ENCODE data around the gene ADAM15.
A peak's percentile ranks its signal among the peaks of the same experiment; 100 is the strongest.

Gene ADAM15

DNA sequence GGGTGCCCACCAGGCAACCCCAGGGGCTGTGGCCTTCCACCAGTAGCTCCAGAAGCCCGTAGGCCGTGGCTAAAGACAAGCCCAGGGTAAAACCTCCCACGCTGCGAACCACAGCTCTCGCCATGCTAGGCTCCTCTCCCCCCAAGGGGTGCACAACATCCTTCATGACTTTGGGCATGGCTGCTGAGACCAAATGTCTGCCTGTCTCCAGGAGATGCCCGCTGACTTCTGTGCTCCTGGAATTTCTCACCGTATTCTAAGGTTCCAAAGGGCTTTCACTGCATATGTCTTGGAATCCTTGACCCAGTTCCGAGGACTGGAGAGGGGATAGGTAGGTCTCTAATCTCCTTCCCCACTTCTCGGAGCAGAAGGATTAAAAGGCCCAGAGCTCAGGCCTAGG is 17.6 kb upstream of the ADAM15 start, which contains the start of the genes DCST1 and DCST2:
TSS of gene DCST1 (plus strand) at position 301 of the 400 bp plus-strand sequence. CDS start 213 bp downstream, outside the sequence.
TSS of gene DCST2 (minus strand) at position 258 of the 400 bp plus-strand sequence. CDS start at position 178, 80 bp downstream.
- no peak for DNase-seq

GRCh38 chr1:155034318-155035208 is 16.6 kb upstream of the ADAM15 start:
- DNase-seq, result no peak

DNA sequence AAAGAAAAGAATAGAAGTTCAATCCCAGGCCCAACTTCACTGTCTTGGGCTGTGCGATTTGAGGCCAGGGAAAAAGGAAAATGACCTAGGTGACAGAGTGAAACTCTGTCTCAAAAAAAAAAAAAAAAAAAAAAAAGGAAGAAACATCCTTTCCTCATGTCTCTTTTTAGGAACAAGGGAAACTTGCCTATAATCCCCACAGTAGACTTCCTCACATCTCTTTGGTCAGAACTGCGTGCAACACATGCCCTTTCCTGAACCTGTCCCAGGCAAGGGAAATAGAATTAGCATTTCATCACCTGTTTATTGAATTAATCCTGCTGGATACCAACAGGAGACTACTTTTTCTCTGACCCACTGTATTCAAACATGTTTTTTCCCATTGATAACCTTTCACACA is 15.2 kb upstream of the ADAM15 start:
- no peak for DNase-seq

DNA sequence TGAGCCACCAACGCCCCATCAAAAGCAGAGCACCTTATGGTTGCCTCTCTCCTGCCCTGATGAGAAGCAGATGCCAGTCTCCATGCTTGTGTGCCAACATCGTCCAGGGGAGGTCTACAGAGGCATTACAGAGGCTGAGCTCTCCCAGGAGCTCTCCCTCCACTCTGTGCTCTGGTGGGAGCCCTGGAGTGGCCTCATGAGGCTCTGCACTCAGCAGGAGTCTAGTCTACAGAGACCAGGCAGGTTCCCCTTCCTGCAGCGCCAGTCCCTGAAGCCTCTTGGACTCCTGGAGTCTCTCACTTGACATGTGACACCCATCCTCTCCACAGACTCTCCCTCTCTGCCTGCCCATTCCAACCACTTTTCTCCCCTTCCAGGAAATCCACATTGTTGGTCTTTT is 14.1 kb upstream of the ADAM15 start:
- DNase-seq, result no peak

DNA sequence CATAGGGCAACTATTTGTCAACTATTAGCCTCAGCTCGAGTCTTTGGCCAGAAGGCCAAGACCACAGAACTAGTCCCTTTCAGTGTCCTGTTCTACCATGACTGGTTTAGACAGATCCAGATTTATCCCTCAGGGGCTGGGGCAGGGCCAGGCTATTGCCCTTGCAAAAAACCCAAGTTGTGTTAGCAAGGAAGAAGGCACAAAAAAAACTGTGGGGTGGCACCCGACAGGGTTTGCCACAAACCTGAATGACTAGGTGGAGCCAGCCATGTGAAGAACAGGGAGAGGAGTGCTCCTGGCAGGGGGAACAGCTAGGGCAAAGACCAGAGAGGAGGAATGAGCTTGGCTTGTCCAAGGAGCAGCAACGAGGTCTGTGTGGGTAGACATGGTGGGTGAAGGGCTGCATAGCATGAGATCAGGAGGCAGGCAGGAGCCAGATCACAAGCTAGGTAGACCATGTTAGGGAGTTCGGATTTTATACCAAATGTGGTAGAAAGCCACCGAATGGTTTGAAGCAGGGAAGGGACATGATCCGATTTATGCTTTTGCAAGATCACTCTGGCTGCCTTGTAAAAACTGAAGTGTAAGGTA is 13.2 kb upstream of the ADAM15 start:
- DNase-seq, result no peak

- no peak for DNase-seq
These were observed 12.4 kb upstream of the ADAM15 start for GRCh38 chr1:155038602-155039307.

DNA sequence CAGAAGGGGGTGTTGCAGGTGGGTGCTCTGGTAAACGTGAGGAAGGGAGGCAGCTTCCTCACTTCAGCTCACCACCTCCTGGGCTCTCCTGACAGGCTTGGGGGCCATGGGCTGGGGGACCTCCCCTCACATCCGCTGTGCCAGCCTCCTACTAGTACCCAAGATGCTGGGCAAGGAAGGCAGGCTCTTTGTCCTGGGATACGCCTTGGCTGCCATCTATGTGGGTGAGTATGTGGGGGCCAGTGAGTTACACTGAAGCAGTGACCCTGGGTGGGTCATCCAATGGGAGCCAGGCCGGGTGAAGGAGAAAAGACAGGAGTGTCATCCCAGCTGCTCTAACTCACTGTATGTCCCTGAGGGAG is 11.8 kb upstream of the ADAM15 start:
- DNase-seq, result no peak

GRCh38 chr1:155040358-155041093 is 10.6 kb upstream of the ADAM15 start:
- DNase-seq, result no peak

DNA sequence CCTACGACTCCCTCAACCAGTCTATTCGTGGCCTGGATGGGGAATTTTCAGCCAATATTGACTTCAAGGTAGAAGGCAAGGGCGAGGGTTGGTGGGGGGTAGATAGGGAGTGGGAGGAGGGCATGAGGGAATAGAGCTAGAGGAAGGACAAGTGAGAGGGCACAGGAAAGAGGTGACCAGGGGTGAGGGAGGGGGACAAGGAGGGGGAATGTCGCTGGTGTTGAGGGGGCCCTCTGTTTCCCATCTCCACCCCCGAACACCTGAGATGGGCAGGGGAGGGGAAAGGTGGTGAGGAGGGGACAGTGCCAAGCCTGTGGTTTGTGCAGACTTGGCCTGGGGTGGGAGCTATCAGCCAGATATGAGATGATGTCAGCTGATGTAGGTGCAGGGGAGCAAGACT is 8.3 kb upstream of the ADAM15 start:
- no peak for DNase-seq

GRCh38 chr1:155043301-155043702 is 7.8 kb upstream of the ADAM15 start:
- DNase-seq, result no peak

GRCh38 chr1:155043793-155044192 is 7.3 kb upstream of the ADAM15 start:
- DNase-seq, result no peak

DNA sequence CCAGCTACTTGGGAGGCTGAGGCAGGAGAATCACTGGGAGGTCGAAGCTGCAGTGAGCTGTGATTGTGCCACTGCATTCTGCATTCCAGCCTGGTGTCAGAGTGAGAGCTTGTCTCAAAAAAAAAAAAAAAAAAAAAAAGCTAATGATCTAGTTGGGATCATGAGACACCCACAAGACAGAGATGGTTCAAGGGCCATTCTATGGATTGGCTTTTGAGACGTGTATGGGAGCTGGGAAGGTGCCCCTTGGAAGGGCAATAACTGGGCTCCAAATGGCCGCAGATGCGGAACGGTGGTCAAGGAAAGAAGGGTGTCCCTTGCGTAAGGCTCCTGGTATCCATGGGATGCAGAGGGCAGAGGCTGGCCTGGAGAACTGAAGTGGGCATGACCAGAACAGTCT is 6.8 kb upstream of the ADAM15 start:
- no peak for DNase-seq

DNA sequence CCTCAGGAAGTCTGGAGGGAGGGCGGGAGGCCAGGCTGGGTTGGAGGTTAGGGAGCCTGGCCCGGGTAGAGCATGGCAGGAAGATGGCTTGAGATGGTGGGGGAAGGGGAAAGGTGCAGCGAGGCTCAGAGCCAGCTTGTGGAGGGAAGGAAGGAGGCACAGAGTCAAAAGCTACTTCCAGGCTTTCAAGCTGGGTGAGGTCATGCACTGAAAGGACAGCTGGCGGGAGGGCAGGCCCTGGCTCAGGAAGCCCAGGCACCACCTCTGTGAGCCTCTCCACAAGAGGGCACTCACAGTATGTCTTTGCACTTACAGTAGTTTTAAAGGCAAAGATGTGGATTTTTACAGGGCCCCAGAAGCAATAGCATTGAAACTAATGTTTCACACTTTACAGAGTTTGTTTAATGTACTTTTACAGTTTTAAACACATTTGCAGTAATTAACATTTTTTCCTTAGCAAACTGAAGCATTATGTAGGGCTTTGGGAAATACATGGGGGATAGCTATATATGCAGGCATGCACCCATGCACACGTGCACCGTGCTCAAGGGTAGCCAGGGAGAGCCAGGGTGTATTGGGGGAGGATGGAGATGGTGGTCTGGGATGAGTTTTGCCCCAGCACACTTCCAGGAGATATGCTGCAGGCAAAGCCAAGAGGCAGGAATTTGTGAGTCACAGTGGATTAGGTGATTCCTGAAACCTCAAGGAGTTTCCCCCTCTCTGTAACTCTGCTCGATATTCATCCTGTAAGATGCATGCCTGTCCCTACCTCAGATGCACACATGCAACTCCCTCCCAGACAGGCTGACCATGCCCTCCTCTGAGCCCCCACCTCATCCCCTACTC is 6.1 kb upstream of the ADAM15 start:
- peak in 4 of 5 donors; percentile 45 to 72 (median 50) for DNase-seq

DNA sequence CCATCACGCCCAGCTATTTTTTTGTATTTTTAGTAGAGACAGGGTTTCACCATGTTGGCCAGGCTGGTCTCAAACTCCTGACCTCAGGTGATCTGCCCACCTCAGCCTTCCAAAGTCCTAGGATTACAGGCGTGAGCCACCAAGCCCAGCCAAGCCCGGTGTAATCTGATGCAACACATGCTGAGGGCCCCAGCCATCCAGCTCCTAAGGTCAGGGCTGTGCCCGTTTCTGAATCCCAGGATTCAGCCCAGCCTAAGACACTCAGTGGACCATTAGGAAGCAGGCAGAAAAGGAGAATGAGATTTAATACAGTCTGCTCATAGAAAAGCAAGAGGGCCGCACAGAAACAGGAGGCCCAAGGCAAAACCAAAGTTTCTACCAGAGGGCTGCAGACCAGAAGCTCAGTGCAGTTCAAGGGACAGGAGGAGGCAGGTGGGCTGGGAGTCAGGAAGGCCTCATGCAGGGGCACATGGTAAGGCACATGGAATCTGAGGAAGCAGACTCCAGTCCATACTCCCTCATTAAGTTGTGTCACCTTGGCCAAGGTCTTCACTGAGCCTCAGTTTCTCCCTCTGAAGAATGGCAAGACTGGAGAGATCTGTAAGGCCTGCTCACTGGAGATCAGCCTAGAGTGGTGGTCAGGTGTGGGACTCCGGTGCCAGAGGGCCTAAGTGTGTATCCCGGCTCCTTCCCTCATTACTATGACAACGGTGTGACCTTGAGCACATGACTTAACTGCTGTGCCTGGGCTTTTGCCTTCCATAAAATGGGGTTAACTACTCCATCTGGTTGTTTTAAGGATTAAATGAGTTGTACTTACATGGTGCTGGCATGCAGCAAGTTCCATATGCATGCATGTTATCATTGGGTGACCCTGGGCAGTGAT is 2.4 kb upstream of the ADAM15 start:
- no peak for DNase-seq

DNA sequence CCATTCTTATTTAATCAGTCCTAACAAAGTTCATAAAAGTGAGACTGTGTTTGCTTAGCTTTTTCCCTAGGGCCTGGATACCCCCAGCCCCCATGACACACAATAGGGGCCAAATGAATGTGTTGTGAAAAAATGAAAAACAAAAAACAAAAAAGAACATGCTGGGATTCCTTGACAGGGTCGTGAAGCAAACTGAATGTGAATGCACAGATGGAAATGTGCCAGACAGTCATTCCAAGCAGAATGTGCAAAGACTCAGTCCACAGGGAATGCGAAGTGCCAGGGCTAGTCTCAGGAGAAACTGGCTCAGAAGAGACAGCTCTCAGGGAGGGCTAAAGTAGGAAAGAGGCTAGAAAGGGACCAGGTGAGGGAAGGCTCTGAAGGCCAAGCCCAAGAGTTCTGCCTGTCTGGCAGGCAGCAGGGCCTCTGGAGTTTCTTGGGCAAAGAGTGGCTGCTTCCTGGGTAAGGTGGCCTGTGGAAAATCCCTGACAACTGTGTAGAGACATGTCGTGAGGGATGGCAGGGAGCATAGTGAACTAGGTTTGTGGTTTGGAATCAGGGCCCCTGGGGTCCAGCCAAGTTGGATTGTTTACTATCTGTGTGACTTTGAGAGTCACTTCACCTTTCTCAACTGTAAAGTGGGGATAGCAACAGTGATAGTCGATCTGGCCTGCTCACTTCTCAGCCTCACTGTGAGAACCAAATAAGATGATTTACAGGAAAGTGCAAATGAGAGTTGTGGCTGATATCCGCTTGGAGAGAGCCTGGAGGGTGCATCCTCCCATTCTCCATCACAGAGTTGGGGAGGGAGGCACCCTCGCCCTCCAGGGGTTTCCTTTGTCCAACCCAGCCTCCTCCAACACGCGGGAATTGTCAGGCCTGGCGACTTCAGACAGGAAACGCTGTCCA is 1.2 kb upstream of the ADAM15 start:
- no peak for DNase-seq

DNA sequence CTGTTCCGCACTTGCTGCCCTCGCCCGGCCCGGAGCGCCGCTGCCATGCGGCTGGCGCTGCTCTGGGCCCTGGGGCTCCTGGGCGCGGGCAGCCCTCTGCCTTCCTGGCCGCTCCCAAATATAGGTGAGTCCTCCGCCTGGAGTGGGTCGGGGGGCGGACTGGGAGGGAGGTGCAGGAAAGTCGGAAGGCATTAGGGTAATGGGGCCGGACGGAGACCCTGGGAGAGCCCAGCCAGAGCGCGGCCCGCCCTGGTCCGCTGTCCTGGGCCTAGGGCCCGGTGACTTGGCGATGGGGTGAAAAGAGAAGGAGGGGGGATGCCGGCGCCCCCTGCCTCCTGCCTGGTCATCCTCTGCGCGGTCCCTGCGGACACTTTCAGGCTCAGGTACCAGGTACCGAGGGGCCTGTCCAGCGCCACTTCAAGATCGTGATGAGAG is 243 bp downstream of the ADAM15 start:
- no peak for DNase-seq

DNA sequence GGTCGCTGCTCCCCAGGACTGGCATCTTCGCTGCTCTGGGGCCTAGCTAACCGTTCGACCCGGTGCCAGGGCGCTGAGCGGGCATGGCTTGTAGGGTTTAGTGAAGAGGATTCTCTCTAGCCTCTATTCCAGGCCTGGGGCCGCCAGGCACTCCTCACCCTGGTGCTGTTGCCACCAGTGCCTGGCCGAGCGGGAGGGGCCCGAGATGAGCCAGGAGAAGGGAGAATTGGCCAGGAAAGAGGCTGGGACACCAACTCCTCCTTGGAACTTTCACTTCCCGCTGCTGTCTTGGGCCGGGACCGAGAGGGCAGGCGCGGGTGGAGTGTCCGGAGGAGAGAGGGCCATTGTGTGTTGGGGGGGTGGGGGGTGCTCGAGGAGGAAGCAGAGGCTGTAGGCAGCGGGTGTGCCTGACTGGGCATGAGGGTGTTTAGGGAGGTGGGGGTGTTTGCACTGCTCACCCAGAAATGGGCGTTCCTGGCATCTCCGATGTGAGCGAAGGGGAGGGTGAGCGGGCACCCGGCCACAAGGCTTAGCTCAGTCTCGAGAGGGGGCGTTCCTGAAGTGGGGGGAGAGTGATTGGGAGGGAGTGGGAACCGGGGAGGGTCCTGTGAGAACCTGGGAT is 772 bp downstream of the ADAM15 start:
- DNase-seq, result peak in 4 of 5 donors; percentile 21 to 46 (median 30)

DNA sequence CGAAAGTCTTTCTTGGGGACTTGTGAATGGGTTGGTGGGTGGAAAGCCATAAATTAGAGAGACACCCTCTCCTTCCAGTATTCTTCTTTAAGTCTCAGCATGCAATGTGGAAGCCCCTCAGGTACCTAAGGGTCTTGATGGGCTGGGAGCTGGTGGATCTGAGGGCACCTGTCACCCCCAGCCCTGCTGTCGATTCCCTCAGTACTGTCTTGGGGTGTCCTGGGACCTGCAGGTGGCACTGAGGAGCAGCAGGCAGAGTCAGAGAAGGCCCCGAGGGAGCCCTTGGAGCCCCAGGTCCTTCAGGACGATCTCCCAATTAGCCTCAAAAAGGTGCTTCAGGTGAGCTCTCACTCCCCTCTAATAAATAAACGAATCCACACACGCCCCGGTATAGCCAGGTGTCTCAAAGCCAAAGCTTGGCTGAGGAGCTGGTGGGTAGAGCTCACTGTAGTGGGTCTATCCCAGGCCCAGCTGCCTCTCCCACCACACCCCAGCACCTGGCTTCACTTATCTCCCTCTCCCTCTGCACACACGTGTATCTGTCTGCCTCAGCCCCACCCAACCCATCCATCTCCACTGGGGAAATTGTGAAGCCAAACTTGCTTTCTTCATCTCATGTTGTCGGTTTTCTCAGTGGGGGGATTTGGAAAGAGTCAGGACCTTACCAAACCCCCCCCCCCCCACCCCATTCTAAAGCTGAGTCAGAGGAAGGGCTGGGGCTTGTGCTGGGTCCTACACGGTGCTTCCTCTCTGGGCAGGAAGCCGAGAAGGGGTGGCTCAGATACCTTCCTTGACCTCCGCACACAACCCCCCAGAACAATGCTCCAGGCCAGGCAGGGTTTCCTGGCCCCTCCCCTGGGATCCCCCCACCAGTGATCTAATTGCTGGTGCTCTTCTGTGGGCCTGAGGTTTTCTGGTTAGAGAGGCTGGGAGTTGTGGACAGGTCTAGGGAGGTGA is 1.6 kb downstream of the ADAM15 start:
- peak in 1 of 5 donors; percentile 39 for DNase-seq

Data from T-helper 1 cell (primary cell).